Occipital lobe (tissue), 2 donors: ENCODE results near the gene UGT3A2. TPM values are rescaled to one million over a fixed set of nuclear protein-coding genes. Genes with fewer than 3 reads are reported as not detected.
"Not testable (repeated sequence)": the region's sequence is repeated elsewhere in the genome, so short reads cannot be mapped to it uniquely, and the experiment has no call there.

Experiments
- DNase-seq: peaks from one replicate; lab custom pipeline; 2025; lab: John Stamatoyannopoulos, UW
- total RNA-seq: library from RNA; depleted of rRNA; stranded (reverse); fragments of >200 nt; gene quantifications from one replicate; pipeline ENCODE4 v1.2.3, GENCODE V29; 2014

Gene UGT3A2
- total RNA-seq, 1 donor from 2014 or later, result 0.16 TPM

DNA sequence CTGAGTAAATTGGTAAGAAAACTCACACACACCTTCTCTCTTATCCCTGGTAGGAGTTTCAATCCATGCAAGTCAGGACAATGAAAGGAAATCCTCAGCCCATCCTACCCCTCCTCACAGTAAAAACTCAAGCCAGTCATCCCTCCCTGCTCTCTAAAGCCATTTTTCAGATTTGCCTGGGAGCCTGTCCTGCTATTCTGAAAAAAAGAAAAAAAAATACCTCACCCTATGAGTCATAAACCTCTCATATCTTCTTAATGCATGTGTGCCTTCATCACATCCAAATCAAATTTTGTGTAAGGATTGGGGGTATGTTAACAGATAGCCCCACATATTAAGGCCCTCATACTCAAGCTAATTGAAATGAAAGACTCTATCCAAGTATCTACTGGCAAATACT, 14.1 kb downstream of the UGT3A2 start:
- DNase-seq, result no peak

DNA sequence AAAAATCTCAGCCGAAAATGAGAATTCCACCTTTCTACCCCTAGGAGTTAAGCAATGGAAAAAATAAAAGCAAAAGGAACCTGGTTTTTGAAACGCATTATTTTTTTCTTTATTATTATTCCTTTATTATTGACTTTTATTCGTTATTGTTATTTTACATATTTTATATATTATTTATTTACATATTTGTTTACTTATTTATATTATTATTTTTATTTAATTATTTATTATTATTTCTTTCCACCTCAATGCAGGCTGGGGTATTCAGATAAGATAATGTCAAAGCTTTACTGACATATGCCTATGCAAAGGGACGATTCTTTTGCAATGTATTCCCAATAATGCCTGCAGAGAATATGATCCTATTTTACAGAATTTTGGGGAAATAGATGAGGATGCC, 16.7 kb downstream of the UGT3A2 start:
- no peak for DNase-seq

DNA sequence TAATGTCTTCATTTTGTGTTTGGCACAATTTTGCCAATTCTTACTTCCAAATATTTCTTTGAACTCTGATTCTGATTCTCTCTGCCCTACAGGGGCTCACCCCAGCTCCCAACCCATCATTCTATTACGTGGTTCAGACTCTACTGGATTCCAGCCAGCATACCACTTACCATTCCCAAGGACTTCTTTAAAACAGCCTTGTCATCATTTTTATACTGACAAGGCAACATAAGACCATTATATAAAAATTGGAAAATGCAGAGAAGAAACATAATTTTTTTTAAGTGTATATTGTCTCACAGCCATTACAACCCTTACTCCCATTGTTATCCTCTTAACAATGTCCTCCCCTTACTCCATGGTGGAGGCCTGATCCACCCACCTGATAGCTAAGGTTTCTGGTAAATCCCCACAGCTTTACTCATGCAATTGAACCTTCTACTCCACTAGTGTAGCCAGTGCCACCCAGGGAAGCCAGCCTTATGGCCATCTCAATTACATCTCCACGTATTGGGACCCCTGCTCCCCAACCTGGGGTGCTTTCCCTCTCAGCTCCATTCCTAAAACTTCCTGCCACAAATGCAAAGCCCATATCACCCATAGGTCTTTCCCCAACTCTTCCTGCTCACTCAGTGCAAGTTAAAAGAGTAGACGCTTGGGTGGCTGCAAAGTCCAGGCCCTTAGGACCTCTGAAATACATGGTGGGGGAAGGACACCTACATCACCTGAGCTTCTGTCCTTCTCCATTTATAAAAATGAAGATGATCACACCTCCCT, 19.1 kb downstream of the UGT3A2 start:
- no peak for DNase-seq

DNA sequence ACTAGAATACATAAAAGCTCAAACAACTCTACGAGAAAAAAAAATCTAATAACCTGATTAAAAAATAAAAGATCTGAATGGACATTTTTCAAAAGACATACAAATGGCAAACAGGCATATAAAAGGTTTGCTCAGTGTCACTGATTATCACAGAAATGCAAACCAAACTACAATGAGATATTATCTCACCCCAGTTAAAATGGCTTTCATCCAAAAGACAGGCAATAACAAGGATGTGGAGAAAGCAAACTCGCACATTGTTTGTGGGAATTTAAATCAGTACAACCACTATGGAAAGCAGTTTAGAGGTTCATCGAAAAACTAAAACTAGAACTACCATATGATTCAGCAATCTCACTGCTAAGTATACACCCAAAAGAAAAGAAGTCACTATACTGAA, 20.8 kb downstream of the UGT3A2 start:
- DNase-seq, result no peak

GRCh38 chr5:36041537-36041845, 25.2 kb downstream of the UGT3A2 start:
- no peak for DNase-seq

- DNase-seq, result no peak
Measured at GRCh38 chr5:36040651-36041536, 25.8 kb downstream of the UGT3A2 start.

DNA sequence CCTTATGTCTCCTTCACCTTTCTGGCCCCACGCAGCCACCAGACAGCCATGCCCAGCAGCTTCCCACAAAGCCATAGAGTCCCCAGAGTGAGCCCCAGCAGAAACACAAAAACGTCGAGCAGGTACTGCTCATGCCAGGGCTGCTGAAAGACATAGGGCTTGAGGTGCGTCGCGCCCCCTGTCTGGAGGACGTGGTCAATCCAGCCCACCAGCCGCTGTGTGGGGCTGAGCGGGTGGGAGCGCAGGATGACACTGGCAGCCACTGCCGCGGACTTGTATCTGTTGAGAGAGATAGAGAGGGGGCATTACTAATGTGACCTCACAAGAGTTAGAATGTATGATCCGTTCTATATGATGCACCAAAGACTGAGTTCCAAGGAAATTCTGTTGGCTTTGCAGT, 31.0 kb downstream of the UGT3A2 start:
- no peak for DNase-seq

DNA sequence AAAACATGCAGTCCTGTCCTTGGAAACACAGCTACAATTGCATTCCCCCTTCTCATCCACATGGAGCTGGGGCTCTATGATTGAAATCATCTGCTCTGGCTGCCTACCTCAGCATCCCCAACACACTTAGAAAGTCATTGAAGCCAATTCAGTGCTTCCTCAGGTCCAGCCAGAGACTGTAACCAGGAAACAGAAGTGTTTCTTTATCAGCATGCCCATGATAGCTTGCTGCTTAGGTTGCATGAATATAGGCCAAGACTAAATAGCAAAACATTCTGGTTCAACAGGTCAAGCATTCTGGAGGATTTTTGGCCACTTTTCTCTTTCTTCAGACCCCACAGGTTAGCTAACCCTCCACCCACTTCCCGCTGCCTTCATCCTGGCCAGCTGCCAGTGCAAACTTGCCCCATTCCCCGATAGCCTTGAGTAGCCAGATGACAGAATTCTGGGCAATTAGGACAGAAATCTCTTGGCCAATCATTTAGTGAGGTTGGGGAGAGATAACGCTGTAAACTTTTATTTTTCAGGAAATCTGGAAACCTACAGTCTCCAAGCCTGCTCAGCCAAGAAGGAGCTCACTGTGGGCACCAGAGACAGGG, 32.0 kb downstream of the UGT3A2 start:
- not testable (repeated sequence) for DNase-seq

DNA sequence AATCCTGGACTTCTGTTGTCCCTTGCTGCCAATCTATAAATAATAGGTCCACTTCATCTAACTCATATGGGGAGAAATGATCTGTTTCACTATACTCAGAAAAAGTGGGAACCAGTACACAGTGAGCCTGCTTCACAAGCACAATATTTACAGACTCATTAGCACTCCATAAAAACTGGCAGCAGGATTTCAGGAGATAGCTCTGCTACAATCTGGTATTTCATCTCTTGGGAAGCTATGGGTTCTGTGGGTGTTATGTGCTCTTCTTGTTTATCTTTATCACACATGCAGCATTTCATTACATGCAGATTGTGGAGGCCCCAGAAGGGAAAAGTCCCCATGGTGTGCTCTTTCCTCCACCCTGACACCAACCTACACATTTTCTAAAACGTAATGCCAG, 33.2 kb downstream of the UGT3A2 start:
- DNase-seq, result no peak

- no peak for DNase-seq
Measured at GRCh38 chr5:36033047-36033446, 33.6 kb downstream of the UGT3A2 start.

GRCh38 chr5:36031223-36031622, 35.5 kb downstream of the UGT3A2 start:
- no peak for DNase-seq

GRCh38 chr5:36029914-36030313, 36.8 kb downstream of the UGT3A2 start:
- no peak for DNase-seq

DNA sequence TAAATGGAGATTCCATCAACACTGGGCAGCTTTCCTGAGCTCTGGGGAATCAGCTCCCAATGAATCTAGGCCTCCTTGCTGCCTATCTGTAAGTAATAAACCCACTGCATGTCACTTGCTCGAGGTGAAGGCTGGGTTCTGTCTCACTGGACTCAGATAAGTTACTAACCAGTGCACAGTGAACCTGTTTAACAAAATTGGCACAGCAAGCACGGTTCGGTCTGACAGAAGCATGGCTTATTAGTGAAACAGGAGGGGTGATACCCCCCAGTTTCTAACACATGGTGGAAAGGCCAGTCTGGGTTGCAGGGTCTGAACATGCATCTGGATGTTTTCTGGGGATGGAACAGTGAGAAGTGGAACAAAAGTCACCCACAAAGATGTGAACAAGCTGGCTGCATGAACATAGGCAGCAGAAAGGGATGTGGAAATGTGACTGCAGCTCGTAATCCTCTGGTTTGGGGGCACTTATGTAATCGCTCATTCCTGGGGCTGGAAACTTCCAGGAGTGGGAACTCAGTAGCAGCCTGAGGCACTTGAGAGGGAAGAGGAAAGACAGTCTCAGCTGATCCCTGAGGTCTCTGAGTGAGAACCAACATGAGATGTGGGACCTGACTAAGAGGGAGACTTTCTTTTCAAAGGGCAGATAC, 37.7 kb downstream of the UGT3A2 start:
- no peak for DNase-seq

DNA sequence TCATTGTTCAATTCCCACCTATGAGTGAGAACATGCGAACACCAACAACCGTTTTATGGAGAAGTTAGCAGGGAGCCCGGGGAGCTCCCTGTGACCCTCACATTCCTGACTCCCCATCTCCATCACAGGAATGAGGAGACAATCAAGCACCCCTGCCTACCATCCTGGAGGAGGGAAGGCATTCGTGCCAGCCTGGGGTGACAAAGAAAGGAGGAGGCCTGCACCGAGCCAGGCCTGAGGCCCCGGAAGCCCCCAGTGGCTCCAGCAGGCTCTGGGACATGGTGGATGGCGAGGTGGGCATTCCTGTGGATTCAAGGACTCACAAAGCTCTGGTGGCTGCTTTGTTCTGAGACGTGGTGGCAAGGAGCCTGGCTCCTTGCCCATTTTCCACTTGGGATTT, 39.0 kb downstream of the UGT3A2 start:
- DNase-seq, result no peak

DNA sequence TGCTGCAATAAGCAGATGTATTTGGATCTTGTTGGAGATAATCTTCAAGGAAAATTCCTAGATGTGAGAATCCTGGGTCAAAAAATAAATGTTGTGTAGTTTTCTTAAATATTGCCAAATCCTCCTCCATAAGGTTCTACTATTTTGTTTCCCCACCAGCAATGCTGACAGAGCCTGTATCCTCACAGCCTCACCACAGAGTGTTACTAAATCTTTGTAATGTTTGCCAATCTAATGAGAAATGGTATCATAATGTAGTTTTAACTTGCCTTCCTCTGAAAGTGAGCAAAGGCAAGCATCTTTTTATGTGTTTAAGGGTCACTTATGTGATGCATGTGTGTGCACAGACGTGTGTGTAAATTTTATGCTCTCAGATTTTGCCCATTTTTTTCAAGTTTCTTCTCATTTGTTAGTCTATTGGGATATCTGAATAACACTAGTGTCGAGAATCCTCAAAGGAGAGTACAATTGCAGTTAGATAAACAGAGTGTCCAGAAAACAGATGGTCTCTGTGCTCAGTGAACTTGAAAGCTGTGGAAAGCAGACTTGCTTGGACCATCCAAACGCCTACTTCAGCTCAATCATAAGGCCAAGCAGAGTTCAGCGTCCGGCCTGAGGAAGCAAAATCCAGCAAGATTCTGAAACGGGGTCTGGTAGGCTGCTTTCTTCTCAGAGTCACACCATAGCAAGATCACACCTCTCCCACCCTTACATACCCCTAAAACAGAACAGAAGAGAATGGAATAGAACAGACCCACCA, 39.8 kb downstream of the UGT3A2 start:
- no peak for DNase-seq

- DNase-seq, result not testable (repeated sequence)
Measured at GRCh38 chr5:36022246-36022645, 44.4 kb downstream of the UGT3A2 start.

GRCh38 chr5:36019584-36019983, 47.1 kb downstream of the UGT3A2 start:
- DNase-seq, result not testable (repeated sequence)

DNA sequence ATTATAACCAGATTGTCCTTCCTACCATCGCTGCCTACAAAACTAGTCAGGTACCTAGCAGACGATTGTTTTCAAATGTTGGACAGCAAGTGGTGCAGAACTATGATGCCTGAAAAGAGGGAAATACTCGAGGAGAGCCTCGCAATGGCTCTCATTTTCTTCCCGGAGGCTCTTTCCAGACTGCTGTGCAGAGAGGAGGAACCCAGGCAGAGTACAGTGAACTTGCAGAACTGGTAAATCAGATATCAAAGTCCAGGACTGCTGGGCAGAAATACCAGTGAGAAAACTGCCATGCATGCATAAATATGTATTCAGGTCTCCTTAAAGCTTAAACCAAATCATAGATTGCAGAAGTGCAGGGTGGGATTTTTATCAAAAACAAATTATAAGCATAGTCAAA, 49.1 kb downstream of the UGT3A2 start:
- no peak for DNase-seq

GRCh38 chr5:36017004-36017403, 49.7 kb downstream of the UGT3A2 start:
- DNase-seq, result no peak

GRCh38 chr5:36013182-36013581, 53.5 kb downstream of the UGT3A2 start:
- DNase-seq, result no peak

- DNase-seq, result no peak
Measured at GRCh38 chr5:36009698-36010097, 57.0 kb downstream of the UGT3A2 start.
